AML-193 (cell line): Measurements from ENCODE around the gene CDH23.

ENCODE experiments used
- DNase-seq, 2 experiments: peaks; one replicate each; lab custom pipeline; 2025; lab: John Stamatoyannopoulos, UW

Gene CDH23

GRCh38 chr10:71423250-71423649, 26.5 kb downstream of the CDH23 start:
- DNase-seq, result no peak

GRCh38 chr10:71423901-71424300, 27.2 kb downstream of the CDH23 start:
- no peak for DNase-seq

- DNase-seq, result no peak
Measured at GRCh38 chr10:71424496-71425194, 27.9 kb downstream of the CDH23 start.

GRCh38 chr10:71426058-71426605, 29.4 kb downstream of the CDH23 start:
- DNase-seq, result no peak

- DNase-seq, result no peak
Measured at GRCh38 chr10:71427246-71427645, 30.5 kb downstream of the CDH23 start.

GRCh38 chr10:71429304-71429703, 32.6 kb downstream of the CDH23 start:
- DNase-seq, result no peak

GRCh38 chr10:71429929-71430328, 33.2 kb downstream of the CDH23 start:
- DNase-seq, result no peak

- DNase-seq, result no peak
Measured at GRCh38 chr10:71431239-71432100, 34.8 kb downstream of the CDH23 start.

GRCh38 chr10:71432101-71432905, 35.6 kb downstream of the CDH23 start:
- no peak for DNase-seq

- no peak for DNase-seq
Measured at GRCh38 chr10:71432956-71433767, 36.4 kb downstream of the CDH23 start.

- no peak for DNase-seq
Measured at GRCh38 chr10:71433768-71434744, 37.3 kb downstream of the CDH23 start.

- DNase-seq, result no peak
Measured at GRCh38 chr10:71434760-71435394, 38.2 kb downstream of the CDH23 start.

GRCh38 chr10:71435571-71436267, 39.0 kb downstream of the CDH23 start:
- no peak for DNase-seq

GRCh38 chr10:71436268-71437125, 39.8 kb downstream of the CDH23 start:
- DNase-seq, result no peak

GRCh38 chr10:71437537-71438092, 40.9 kb downstream of the CDH23 start:
- no peak for DNase-seq

- no peak for DNase-seq
Measured at GRCh38 chr10:71438761-71439160, 42.0 kb downstream of the CDH23 start.

GRCh38 chr10:71439670-71440425, 43.1 kb downstream of the CDH23 start:
- DNase-seq, result no peak
